ENCODE results near the gene SPSB1.

Gene SPSB1

GRCh38 chr1:9275567-9276034, 17.1 kb upstream of the SPSB1 start:
- FAIRE-seq (peak; percentile 98), DNase-seq (ENCODE audit: insufficient read length, low spot score) (peak; percentile 76)
- TF ChIP-seq SPI1 (IDR thresholded peaks at IDR 0.05; ENCODE audit: low read depth, low read length) (peak; percentile 60), POU2F2 (IDR thresholded peaks at IDR 0.05; ENCODE audit: low read depth, low read length) (peak; percentile 73; the same call in 1 of the 2 replicates), POLR2A (IDR thresholded peaks at IDR 0.05; ENCODE audit: low read depth, low read length) (no peak)

DNA sequence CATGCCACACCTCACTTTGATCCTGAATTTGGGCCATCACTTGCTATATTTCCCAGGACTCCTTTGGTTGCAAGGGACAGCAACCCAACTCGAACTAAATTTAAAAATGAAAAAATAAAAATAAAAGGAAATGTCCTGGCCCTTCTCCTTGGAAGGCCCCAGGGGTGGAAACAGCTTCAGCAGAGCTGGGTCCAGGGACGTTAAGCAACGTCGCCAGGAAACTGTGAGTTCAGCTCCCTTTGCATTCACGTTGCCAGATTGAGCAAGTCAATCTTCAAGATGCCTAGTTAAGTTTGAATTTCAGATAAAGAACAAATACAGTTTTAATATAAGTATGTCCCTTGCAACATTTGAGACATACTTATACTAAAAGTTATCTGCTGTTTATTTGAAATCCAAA, 14.6 kb upstream of the SPSB1 start:
- no peak for FAIRE-seq
- DNase-seq (ENCODE audit: insufficient read length, low spot score), result no peak
- no peak for TF ChIP-seq POLR2A (IDR thresholded peaks at IDR 0.05; ENCODE audit: low read depth, low read length)
- TF ChIP-seq POU2F2 (IDR thresholded peaks at IDR 0.05; ENCODE audit: low read depth, low read length), result no peak
- no peak for TF ChIP-seq TAF1 (IDR thresholded peaks at IDR 0.05; ENCODE audit: low read depth, low read length)
- TF ChIP-seq POLR2AphosphoS5 (IDR thresholded peaks at IDR 0.05; ENCODE audit: low read depth, low read length), result no peak
- no peak for TF ChIP-seq SPI1 (IDR thresholded peaks at IDR 0.05; ENCODE audit: low read depth, low read length)
- TF ChIP-seq PAX5 (IDR thresholded peaks at IDR 0.05; ENCODE audit: insufficient read depth, low read length, severe bottlenecking), result no peak

DNA sequence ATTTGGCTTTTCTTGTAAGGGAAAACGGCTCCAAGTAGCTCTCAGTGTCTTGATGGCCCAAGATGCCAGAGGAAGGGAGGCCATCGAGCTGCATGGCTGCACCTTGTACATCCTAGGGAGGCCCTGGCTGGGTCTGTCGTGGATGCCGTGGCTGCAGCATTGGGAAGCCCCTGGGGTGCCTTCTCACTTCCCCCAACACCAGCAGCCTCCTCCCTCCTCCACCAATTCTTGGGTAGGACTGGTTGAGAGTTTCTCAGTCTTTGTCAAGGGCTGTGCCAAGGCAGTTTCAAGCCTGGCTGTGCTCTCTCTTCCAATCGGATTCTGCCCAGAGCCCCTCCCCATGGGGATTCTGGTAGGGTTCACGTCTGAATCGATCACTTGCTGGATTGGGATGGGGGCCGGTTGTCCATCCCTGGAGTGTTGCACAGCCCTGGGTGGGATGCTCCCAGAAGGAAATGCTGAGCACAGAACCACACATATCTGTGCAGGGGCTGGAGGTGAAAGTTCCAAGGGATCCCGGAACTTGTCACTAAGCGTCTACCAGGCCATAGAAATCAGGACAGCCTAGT, 14.0 kb upstream of the SPSB1 start:
- FAIRE-seq, result peak; percentile 41

DNA sequence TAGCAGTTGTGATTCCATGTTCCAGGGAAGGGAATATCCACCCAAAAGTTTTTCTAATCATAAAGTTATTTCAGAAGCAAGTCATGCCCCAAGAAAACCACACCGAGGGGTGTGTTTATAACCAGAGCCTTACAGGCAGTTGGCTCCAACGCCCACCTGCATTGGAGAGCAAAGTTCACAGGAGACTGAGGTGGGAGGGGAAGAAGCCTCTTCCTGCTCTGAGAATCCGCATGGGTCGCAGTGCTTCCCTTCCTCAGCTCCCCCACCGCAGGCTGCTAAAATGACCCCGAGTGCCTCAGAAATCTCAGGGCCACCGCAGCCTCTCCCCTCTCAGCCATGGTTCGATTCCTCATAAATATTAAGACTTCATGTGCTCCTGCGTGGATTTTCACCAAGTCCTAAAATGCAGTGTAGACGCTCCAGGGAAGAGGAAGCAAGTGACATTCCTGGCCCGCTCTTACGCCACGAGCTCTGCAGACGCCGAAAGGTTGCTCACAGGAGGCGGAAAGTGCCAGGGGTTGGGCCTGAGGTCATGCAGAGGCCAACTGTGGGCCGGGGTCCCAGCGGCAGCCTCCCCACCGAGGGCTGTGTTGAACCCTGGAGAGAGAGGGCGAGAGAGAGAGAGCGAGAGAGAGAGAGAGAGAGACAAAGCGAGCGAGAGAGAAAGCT, 13.4 kb upstream of the SPSB1 start:
- FAIRE-seq (no peak), DNase-seq (ENCODE audit: insufficient read length, low spot score) (no peak)

More for the DNA sequence above, 14.0 kb upstream of the SPSB1 start:
- no peak for DNase-seq (ENCODE audit: insufficient read length, low spot score)
- no peak for TF ChIP-seq POLR2AphosphoS5 (IDR thresholded peaks at IDR 0.05; ENCODE audit: low read depth, low read length)
- no peak for TF ChIP-seq POLR2A (IDR thresholded peaks at IDR 0.05; ENCODE audit: low read depth, low read length)
- no peak for TF ChIP-seq SPI1 (IDR thresholded peaks at IDR 0.05; ENCODE audit: low read depth, low read length)
- no peak for TF ChIP-seq PAX5 (IDR thresholded peaks at IDR 0.05; ENCODE audit: insufficient read depth, low read length, severe bottlenecking)
- TF ChIP-seq POU2F2 (IDR thresholded peaks at IDR 0.05; ENCODE audit: low read depth, low read length), result no peak
- no peak for TF ChIP-seq TAF1 (IDR thresholded peaks at IDR 0.05; ENCODE audit: low read depth, low read length)

DNA sequence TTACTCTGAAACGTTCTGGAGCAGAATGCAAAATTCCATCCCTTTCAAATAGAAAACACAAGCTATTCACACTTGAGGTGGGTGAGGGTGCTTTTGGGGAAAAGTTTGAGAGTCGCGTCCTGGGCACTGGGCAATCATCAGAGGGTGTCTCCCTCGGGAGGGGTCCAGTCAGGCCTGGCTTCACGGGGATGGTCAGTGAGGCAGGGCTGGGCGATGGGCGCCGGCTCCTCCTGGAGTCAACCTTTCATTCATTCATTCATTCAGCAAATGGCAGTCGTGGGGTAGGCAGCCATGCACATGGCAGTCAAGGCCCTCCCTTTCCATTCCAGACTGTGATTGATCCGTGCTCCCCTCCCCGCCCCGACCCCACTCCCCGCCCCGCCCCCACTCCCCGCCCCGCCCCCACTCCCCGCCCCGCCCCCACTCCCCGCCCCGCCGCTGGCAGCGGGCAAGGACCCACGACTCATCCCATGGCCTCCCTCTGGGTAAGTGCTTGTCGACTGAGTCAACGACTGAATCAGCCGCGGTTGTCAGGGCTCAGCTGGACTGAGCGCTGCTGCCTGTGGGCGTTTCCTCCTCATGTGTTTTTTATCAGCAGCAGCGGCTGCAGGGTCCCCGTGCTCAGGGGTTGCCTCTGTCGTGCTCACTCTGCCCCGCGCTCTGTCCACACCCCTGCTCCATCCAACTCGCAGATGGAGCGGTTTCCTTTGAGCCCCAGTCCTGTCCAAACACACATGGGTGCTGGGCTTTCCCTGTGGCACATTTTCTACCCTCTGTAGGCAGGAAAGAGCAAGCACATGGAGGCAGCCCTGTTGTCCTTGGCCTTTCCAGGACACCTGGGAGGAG, 12.5 kb upstream of the SPSB1 start:
- FAIRE-seq, result peak; percentile 85
- no peak for DNase-seq (ENCODE audit: insufficient read length, low spot score)
- TF ChIP-seq PAX5 (IDR thresholded peaks at IDR 0.05; ENCODE audit: insufficient read depth, low read length, severe bottlenecking), result no peak
- no peak for TF ChIP-seq POLR2A (IDR thresholded peaks at IDR 0.05; ENCODE audit: low read depth, low read length)
- TF ChIP-seq POLR2AphosphoS5 (IDR thresholded peaks at IDR 0.05; ENCODE audit: low read depth, low read length), result no peak
- no peak for TF ChIP-seq SPI1 (IDR thresholded peaks at IDR 0.05; ENCODE audit: low read depth, low read length)
- TF ChIP-seq POU2F2 (IDR thresholded peaks at IDR 0.05; ENCODE audit: low read depth, low read length), result no peak
- no peak for TF ChIP-seq TAF1 (IDR thresholded peaks at IDR 0.05; ENCODE audit: low read depth, low read length)

More for the DNA sequence above, 13.4 kb upstream of the SPSB1 start:
- no peak for TF ChIP-seq SPI1 (IDR thresholded peaks at IDR 0.05; ENCODE audit: low read depth, low read length)
- TF ChIP-seq POLR2AphosphoS5 (IDR thresholded peaks at IDR 0.05; ENCODE audit: low read depth, low read length), result no peak
- TF ChIP-seq PAX5 (IDR thresholded peaks at IDR 0.05; ENCODE audit: insufficient read depth, low read length, severe bottlenecking), result no peak
- no peak for TF ChIP-seq POU2F2 (IDR thresholded peaks at IDR 0.05; ENCODE audit: low read depth, low read length)
- TF ChIP-seq TAF1 (IDR thresholded peaks at IDR 0.05; ENCODE audit: low read depth, low read length), result no peak
- TF ChIP-seq POLR2A (IDR thresholded peaks at IDR 0.05; ENCODE audit: low read depth, low read length), result no peak

GRCh38 chr1:9281071-9281827, 11.4 kb upstream of the SPSB1 start:
- no peak for FAIRE-seq
- TF ChIP-seq SPI1 (IDR thresholded peaks at IDR 0.05; ENCODE audit: low read depth, low read length) (no peak), POU2F2 (IDR thresholded peaks at IDR 0.05; ENCODE audit: low read depth, low read length) (no peak), POLR2AphosphoS5 (IDR thresholded peaks at IDR 0.05; ENCODE audit: low read depth, low read length) (no peak), PAX5 (IDR thresholded peaks at IDR 0.05; ENCODE audit: insufficient read depth, low read length, severe bottlenecking) (no peak)
- no peak for DNase-seq (ENCODE audit: insufficient read length, low spot score)

DNA sequence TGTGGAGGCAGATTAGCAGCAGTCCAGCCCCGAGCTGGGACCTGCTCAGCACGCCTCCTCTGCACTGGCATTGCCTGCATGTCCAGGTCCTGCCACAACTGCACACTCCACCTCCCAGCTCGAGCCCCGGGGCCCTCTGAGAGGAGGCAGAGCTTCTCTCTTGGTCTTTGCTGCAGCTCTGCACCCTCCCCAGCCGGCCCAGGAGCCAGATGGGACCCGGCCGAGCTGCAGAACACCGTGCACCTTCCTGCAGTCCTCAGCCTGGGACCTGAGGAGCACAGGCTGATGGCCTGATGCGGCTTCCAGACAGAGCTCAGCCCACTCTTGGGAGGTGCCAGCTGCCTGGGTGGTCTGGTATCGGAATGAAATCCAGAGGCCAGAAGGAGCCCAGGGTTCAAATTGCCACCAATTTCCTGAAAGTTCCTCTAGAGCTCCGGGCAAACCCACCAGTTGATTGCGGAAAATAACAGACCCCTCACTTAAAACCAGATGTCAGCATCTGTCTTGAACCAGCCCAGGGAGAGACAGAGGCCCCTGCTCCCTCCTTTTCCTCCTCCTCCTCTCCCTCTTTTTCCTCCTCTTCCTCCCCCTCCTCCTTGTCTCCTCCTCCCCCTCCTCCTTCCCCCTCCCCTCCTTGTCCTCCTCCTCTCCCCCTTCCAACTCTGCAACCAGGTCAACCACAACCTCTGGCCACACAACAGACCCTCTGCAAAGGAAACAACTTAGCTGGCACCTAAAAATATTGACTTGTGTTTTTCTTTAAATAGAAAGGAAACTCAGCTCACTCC, 10.6 kb upstream of the SPSB1 start:
- no peak for FAIRE-seq
- DNase-seq (ENCODE audit: insufficient read length, low spot score), result no peak

GRCh38 chr1:9282696-9282955, 10.1 kb upstream of the SPSB1 start:
- FAIRE-seq, result no peak
- TF ChIP-seq TAF1 (IDR thresholded peaks at IDR 0.05; ENCODE audit: low read depth, low read length) (no peak), POU2F2 (IDR thresholded peaks at IDR 0.05; ENCODE audit: low read depth, low read length) (no peak)
- DNase-seq (ENCODE audit: insufficient read length, low spot score), result no peak

More for the DNA sequence above, 10.6 kb upstream of the SPSB1 start:
- TF ChIP-seq POU2F2 (IDR thresholded peaks at IDR 0.05; ENCODE audit: low read depth, low read length), result no peak
- TF ChIP-seq PAX5 (IDR thresholded peaks at IDR 0.05; ENCODE audit: insufficient read depth, low read length, severe bottlenecking), result no peak
- TF ChIP-seq POLR2AphosphoS5 (IDR thresholded peaks at IDR 0.05; ENCODE audit: low read depth, low read length), result no peak
- TF ChIP-seq SPI1 (IDR thresholded peaks at IDR 0.05; ENCODE audit: low read depth, low read length), result no peak
- TF ChIP-seq POLR2A (IDR thresholded peaks at IDR 0.05; ENCODE audit: low read depth, low read length), result no peak
- TF ChIP-seq TAF1 (IDR thresholded peaks at IDR 0.05; ENCODE audit: low read depth, low read length), result no peak

Data from GM12891 (cell line).